Bone marrow (tissue), 2 donors: Measurements from ENCODE around the gene VCPKMT.

Source experiments
- DNase-seq, 2 donors: peaks; one replicate each; lab custom pipeline; 2025; lab: John Stamatoyannopoulos, UW

VCPKMT gene

GRCh38 chr14:50116181-50116956 lies at the start of gene VCPKMT:
VCPKMT (minus strand) TSS chr14:50116572; CDS start chr14:50116552, 20 bp downstream.
- peak; percentile 81 for DNase-seq

- DNase-seq, result no peak
These were observed 39.7 kb upstream of the VCPKMT start for GRCh38 chr14:50156111-50156510.

GRCh38 chr14:50148799-50149198 lies 32.4 kb upstream of the VCPKMT start:
- no peak for DNase-seq

- DNase-seq, result no peak
These were observed 22.8 kb upstream of the VCPKMT start for GRCh38 chr14:50139192-50139591.

GRCh38 chr14:50127802-50128201 lies 11.4 kb upstream of the VCPKMT start:
- DNase-seq, result no peak

GRCh38 chr14:50123062-50123461 lies 6.7 kb upstream of the VCPKMT start:
- no peak for DNase-seq

- no peak for DNase-seq
These were observed 5.9 kb upstream of the VCPKMT start for GRCh38 chr14:50122291-50122690.

GRCh38 chr14:50121486-50121885 lies 5.1 kb upstream of the VCPKMT start:
- DNase-seq, result no peak

GRCh38 chr14:50117456-50117855 lies 1.1 kb upstream of the VCPKMT start:
- no peak for DNase-seq

- no peak for DNase-seq
These were observed 594 bp upstream of the VCPKMT start for GRCh38 chr14:50116966-50117365.

GRCh38 chr14:50113381-50114035 lies 2.9 kb downstream of the VCPKMT start:
- DNase-seq, result no peak

- DNase-seq, result no peak
These were observed 5.9 kb downstream of the VCPKMT start for GRCh38 chr14:50110323-50111037.

- no peak for DNase-seq
These were observed 7.0 kb downstream of the VCPKMT start for GRCh38 chr14:50109342-50109741.

GRCh38 chr14:50107850-50108249 lies 8.5 kb downstream of the VCPKMT start:
- no peak for DNase-seq

- DNase-seq, result no peak
These were observed 10.2 kb downstream of the VCPKMT start for GRCh38 chr14:50106178-50106577.

- DNase-seq, result no peak
These were observed 12.8 kb downstream of the VCPKMT start for GRCh38 chr14:50103558-50103957.

- no peak for DNase-seq
These were observed 15.0 kb downstream of the VCPKMT start for GRCh38 chr14:50101417-50101816.

- no peak for DNase-seq
These were observed 15.6 kb downstream of the VCPKMT start for GRCh38 chr14:50100805-50101204.

GRCh38 chr14:50099335-50099734 lies 17.0 kb downstream of the VCPKMT start:
- no peak for DNase-seq

GRCh38 chr14:50095895-50096294 lies 20.5 kb downstream of the VCPKMT start:
- peak in 1 of 2 donors; percentile 17 for DNase-seq

GRCh38 chr14:50094056-50094755 lies 22.2 kb downstream of the VCPKMT start:
- no peak for DNase-seq

- DNase-seq, result no peak
These were observed 22.9 kb downstream of the VCPKMT start for GRCh38 chr14:50093496-50093895.
